ENCODE data around the gene SLC10A6.

SLC10A6 gene

DNA sequence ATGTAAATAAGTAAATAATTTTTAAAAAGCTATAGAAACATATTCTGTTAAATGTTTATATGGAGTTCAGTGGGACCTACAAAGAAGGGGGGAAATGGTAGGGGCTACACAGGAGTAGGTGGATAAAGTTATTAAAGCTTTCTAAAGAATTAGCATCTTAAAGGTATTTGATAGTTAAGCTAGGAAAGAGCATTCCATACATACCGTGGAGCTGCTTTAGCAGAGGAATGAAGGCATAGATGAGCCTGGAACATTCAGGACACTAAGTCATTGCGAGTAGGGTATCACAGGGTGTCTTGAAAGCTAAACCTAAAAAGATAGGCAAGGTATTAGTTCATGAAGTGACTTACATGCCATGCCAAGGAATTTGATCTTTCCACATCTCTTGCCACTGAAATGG, 60.4 kb downstream of the SLC10A6 start:
- DNase-seq (ENCODE audit: low read depth in 2 of 2): no peak

GRCh38 chr4:86778175-86778574, 71.0 kb downstream of the SLC10A6 start:
- no peak for DNase-seq (ENCODE audit: low read depth in 2 of 2)

GRCh38 chr4:86775061-86775460, 74.1 kb downstream of the SLC10A6 start:
- no peak for DNase-seq (ENCODE audit: low read depth in 2 of 2)
